IPS DF 4.7 (cell line): ENCODE results near the gene PDE8B.
A peak's percentile ranks its signal among the peaks of the same experiment; 100 is the strongest.

Source experiments
- DNase-seq: peaks from one replicate; pipeline ENCODE4 v3.0.0-alpha.2; 2013; ENCODE audit warnings: low spot score; ENCODE audit errors: extremely low read depth

PDE8B gene

DNA sequence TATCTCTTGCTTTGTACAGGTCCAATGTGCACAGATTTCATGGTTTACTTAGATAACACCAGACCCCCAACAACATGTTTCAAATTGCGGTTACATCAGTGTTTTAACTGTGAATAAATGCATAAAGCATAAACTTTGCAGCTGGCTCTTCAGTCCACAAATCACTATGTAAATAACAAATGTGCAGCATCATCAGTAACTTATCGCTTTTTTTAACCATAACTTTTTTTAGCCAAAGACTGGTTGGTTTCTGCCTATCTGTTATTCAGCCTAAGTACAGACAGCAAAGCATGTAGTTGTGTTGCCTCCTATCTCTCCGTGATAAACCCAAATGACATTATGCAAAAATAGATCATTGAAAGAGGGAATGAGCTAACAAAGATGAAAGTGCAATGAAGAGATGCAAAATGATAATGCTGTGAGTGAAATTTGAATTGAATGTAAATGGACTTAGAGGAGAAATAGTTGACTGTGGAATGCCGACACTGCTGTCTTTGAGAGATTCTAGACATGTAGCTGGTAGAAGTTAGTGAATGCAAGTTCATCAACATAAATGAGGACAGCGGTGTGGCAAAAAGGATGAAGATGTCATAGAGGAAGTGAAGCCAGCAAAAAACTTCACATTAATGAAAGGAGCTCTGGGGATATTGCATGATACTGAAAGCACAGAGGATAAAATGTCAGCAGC, 108.8 kb downstream of the PDE8B start:
- DNase-seq = no peak

DNA sequence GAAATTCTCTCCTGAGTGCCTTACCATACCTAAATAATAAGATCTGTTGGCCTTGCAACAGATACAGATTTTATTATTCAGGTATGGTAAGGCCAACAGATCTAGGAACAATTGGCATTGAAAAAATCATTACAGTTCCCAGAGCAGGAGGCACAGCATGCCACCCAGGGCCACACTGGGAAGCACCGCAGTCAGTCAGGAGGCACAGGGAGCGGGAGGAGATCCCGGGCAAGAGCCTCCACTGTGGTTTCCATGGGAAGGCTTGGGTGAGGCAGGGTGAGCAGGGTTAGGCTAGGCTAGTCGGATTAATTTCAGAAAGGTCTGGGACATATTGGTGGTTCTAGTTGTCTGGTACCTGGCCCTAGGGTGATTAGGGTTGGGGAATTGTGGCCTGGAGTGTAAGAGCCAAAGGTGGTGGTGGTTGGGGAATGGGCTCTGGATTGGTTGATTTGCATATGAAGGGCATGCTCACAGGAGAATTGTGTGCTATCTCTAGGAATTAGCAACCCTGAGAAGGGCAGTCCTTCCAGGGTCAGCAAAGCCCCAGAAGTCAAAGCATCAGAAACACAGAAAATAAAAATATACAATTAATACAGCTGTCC, 111.4 kb downstream of the PDE8B start:
- DNase-seq = peak; percentile 44

DNA sequence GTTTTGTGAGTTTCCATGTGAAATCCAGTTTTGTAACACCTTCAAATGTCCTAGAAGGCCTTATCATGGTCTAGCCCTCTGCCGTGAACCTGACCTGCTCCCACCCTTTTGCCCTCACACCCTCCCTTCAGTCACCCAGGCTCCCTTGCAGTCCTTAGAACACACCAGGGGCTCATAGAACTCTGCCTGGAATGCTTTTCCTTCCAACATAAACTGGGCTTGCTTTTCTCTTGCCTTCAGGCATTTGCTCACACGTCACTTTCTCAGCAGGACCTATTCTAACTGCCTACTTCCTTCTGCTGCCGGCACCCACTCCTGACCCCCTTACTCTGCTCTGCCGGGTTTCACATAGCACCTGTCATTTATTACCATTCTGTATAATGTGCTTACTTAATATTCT, 111.9 kb downstream of the PDE8B start:
- DNase-seq = no peak

DNA sequence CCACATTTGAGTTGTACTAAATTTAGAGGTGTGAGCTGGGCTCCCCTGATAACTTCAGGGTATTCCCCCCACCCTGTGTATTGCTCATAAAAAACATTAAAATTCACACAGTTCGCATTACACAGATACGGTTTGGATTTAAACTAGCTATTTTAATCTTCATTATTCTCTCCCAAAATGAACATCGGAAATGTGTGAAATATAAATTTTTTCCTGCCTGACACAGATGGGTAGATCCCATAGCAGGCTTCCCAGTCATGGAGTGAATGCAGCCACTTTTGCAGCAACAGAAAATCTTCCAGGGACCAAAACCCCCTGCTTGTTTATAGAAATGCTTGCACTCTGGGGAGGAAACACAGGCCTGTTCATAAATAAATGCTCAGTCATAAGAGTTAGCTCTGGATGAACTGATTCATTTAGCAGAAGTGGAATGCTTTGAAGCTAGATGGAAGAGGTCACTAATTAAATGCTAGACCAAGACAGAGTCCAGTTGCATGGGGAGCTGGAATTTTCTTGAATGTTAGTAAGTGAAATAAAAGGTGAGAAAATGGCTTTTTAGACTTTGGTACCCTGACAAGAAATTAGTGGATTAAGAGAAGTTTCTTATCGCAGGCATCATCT, 115.6 kb downstream of the PDE8B start:
- no peak for DNase-seq

DNA sequence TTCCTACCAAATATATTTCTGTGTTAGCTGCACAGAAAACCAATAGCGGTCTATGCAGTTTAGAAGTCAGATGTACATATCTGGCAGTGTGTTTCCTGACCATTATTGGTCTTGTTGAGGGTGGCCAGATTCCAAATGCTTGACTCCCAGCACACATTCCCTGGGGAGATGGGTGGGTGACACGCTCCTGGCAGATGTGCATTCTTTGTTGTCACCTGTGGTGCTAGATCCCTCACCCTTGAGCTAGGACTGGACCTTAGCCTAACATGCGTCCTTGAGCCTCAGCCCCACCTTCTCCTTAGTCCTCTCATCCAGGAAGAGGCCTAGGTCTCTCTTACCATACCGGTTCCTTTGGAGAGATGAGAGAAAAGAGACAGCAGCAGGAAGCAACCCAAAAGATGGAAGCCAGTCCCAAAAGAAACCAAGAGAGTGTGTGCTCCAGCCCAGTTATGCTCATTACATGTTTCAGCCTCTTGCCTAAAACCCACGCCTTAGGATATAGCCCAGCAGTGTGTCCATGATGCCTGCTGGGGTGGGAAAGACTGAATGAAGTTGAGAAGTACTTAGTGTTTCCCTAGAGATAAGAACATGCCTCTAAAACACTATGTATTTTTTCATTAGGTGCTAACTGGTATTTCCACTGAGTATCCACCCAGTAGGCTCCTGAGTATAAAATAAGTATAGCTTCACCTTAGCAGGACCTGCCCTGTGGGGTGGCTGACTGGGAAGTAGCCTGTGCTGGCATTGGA, 116.7 kb downstream of the PDE8B start:
- DNase-seq = no peak

DNA sequence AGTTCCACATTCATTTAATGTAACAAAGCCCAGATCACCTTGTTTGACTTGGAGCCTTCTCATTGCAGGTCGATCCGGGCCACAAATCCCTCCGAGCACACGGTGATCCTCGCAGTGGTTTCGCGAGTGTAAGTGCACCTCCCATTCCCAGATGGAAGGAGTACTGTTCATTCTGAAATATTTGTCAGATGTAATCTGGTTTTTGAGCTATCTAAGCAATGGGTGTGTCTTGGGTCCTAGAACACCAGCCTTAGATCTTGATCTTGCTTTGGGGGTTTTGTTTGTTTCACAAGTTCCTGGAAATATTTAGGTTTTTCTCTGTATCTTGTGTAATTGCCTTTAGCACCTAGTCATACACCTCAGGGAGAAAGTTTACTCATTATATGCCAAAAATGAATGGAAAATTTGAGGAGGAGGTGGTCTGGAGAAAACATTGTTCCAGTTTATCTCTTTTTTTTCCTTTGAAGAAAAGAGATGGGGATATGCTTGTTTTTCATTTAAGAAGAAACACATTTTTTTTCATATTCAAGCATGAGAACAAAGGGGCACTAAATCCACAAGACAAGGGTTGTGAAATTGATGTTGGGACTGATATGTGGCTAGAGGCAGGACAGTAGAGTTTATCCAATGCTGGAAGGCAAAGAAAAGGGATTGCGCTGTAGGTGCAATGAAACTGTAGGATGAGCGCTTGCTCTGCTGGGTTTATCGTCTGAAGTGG, 118.6 kb downstream of the PDE8B start:
- no peak for DNase-seq

DNA sequence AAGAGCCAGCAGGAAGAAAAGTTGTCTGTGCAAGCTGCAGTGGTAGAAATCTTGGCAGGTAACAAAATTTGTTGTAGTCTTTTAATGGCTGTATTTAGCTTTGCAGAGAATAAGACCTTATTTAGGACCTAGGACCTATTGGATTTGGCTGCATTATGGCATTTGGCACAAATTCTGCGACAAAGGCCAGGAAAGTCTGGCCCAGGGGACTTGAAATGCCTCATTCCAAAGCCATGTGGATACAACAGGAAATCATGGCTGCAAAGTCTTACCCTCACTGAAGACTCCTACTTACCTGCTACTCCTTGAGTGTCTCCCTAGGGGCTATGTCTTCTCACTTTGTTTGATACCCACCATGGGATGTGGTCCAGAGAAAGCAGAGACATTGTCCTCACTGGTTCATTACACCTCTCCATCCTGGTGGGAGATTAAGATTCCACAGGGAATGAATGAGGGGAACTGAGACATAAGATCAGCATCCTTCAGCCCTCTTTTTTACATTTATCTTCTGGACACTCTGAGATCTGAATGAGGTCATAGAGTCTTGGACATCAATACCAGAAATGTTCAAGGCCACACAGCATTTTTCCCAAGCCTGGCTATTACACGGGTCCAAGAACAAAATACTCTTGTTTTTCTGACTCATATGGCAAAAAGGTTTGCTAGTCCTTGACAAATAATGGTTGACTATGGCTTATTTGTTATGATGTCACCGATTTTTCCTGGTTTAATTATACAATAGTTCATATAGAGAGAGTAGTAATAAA, 119.4 kb downstream of the PDE8B start:
- DNase-seq = no peak

DNA sequence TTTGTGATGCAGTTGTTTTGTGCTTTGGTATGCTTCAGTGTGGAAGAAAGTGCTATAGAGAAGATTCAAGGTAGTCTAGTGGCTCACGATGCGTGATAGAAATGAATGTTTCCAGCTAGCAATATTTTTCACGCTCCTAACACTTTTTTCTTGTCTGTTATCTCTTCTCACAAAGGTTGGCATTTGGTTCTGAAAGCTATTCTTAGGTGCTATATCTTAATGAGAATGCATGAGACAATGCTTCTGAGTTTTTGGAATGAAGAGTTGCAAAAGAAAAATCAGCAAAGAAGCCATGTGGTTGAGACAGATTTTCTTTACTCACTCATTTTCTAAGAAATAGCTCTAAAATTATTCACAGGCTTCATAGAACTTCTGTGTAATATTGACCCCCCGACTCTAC, 122.6 kb downstream of the PDE8B start:
- DNase-seq = no peak

DNA sequence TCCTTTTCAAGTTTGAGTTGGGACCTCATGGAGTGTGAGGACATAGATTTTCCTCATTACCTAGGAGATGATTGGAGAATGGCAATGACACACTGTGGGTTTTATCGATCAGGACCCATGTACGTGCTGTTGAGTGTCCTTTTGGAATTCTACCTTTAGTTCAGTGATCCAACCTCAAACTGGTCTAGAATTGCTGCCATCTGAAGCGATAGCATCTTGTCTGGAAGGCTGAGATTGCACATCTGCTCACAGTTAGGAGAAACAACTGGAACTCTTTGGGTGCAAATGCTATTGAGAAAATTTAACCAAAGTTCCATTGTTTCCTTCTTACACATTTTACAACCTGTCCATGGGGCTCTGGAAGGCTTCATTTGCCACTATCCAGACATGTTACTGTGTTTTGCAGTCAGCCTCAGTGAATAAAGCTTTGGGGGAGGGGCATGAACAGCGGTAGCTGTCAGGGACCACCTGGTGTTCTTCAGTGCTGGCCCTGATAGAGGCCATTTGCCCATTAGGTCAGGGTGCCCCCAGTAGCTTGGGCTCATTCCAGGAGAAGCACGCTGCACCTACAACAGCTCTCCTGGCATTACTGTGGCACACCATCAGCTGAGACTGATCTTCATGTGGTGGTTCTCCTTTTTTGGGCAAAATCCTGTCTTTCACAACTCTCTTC, 123.1 kb downstream of the PDE8B start:
- DNase-seq = no peak

DNA sequence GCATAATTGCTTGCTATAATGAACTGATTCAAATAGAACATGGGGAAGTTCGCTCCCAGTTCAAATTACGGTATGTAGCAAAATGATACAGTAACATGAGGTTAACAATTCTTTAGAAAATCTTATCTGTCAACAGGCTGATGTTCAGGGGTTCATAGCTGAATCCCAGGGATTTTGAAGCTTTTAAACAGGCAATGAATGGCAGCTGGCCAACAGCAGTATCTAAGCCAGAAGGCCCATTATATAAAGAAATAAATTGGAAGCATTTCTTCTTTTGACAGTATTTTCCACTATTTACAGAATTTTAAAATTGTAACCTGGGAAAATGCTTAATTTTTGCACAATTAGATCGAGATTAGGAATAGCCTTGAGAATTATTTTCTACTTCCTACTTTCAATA, 126.8 kb downstream of the PDE8B start:
- DNase-seq = no peak

DNA sequence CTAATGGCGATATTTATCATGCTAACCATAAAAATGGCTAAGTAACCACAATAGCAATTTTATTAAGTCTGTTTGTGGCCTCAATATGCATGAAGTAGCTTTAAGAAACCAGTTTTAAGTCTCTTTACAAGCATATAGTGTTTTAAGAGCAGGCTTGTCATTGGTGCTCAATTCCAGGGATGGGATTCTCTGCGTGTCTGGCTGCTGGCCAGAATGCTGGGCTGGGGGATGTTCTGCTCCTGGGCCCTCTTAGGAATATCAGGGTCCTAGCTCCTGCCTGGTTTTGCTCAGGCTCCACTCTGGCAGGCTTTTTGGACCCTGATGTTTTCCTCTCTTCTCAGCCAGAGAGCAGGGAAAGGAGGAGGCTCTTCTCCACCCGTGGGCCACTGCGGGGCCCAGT, 127.2 kb downstream of the PDE8B start:
- DNase-seq = no peak

DNA sequence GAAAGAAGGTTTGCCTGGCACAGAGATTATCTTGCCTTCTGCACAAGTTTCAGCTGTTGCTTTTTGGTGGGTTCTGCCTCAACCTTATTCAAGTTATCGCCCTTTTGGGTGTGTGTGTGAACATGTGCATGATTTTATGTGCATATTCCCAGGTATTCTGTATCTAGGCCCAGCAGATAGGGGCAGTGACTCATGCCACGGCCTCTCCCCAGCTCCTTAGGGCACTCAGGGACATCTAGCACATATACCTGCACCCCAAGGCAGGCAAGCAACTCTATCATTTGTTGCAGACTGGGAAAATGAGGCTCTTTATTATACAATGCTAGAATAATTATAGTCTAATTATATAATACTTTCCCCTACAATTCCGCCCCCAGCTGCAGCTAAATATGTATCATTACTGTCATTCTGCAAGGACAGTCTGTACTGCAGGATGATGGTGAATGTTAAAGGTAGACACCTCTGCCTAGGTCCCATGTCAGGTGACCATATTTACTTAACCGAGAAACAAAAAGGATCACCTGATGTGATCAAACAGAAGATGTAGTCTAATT, 128.9 kb downstream of the PDE8B start:
- DNase-seq = no peak

DNA sequence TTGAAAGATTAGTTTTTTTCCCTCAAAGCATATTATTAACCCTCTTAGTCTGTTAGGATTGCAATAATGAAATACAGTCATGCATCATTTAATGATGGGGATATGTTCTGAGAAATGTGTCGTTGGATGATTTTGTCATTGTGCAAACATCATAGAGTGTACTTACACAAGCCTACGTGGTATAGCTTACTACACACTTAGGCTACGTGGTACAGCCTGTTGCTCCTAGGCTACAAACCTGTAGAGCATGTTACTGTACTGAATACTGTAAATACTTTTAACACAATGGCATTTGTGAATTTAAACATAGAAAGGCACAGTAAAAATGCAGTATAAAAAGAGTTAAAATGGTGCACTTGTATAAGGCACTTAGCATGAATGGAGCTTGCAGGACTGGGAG, 132.7 kb downstream of the PDE8B start:
- no peak for DNase-seq

DNA sequence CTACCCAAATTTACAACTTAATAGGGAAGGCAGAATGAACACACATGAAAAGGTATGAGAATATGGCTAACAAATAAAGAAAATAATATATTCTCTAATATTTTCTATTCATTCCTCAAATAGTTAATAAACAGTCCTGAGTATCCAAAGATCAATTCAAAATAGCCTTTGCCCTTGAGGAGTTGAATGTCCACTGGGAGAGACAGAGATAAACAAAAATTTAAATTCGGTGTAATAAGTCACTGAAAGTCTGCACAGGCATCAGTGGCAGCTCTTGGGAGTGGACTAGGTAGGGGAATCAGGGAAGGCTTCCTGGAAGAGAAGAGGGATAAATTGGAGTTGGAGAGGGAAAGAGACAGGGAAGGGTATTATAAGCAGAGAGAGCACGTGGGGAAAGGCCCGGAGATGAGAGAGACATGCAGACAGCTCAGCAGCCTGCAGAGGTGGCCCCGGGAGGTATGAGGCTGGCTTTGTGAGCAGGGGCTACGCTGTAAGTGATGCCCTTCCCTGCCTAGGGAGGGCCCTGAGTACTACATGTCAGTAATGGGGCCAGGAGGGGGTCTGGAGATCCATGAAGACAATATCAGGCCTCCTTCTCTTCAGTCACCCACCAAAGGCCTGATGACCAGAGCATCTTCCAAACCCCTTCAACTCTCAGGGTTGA, 137.1 kb downstream of the PDE8B start:
- DNase-seq = no peak

DNA sequence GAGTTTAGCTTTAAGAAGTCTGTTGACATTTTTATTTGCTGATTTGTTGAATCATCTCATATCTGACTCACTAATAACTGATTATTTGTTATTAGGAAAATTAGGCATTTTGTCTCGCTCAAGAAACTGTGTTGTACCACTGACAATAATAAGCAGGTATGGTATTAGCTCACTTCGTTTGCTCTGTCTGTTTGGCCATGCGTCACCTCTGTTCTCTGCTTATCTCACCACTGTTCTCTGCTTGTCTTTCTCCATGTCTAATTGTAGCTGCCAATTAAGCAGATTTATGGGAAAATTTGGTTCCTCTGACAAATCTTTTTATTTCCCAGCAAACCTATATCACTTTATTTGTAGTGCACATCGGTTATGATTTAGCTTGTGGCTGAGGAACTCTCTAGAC, 142.8 kb downstream of the PDE8B start:
- DNase-seq = no peak

DNA sequence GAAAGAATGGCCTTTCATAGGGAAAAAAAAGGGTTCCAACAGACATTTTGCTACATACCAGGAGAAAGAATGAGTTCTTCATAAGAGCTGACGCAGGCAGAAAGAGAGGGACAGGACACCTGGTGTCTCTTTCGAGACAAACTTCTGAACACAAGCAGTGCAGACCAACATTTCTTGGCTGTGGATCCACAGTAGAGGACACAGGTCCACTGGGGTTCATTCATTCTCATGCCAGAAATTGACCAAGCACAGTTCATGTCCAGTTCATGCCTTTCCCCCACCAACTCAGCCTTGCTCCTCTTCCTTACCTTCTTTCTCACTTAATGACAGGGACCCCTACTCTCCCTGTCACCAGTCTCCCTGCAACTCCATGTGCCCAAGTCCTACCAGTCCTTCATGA, 144.0 kb downstream of the PDE8B start:
- no peak for DNase-seq

DNA sequence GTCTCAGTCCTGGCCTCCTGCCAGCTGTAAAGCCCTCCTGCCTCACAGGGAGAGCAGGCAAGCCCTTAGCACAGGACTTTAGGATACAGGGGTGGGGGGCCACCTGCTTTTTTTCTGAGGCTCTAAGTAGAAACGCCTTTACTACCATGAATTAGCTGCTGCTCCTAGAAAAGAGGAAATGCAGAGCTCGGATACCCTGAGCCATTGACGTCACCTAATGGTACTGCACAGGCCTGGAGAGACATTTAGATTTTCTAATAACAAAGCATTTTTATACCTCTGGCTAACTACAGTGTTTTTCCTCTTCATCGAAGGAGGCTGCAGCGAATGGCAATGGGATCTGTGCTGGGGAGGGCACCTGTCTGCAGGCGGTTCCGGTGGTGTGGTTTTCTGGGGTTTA, 144.6 kb downstream of the PDE8B start:
- no peak for DNase-seq

DNA sequence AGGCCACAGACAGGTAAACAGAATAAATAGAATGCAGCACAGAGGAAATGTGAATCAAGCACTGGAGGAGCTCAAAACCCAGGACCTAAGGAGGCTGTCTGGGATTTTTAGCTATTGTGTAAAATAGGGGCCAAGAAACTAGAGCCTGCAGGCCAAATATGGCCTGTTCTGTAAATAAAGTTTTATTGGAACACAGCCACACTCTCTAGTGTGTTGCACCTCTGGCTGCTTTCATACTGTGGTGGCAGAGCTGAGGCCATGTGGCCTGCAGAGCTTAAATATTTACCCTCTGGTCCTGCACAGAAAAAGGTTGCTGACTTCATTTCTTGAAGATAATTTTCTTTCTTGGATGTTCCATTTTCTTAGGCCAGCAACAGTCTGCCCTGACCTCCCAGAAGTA, 145.3 kb downstream of the PDE8B start:
- DNase-seq = no peak

DNA sequence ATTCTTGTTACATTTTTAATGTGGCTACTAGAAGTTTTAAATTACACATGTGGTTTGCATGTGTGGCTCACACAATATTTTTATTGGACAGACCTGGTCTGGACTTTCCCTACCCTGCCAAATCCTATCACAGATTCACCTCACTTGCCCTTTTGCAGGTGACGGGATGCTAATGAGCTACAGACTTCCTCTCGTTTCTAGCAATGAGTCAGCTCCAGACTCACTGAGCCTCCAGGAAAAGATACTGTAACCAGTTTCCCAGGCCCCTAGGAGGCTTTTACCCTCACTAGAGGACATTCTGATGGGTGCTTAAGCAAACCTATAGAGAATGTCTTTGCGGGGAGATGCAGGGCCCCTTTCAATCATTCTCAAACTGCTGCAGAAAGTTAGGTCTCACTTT, 146.3 kb downstream of the PDE8B start:
- no peak for DNase-seq
